Neural progenitor cell (in vitro differentiated cells): Measurements from ENCODE around the gene FARS2. TPM values are rescaled to one million over a fixed set of nuclear protein-coding genes. Genes with fewer than 3 reads are reported as not detected.

Source experiments
- DNase-seq: peaks from one replicate; pipeline ENCODE4 v3.0.0-alpha.2; 2016; ENCODE audit warnings: low spot score
- H2AFZ ChIP-seq: fragments of 200-600 bp; sonication (generic); replicated peaks from 2 replicates; pipeline ENCODE4 v1.6.1; 2016; ENCODE audit warnings: antibody characterized with exemption
- H3F3A ChIP-seq: fragments of 200-600 bp; sonication (generic); 2 replicates; pipeline ENCODE4 v1.6.1; 2016; ENCODE audit warnings: antibody characterized with exemption, low read depth
- H3K27ac ChIP-seq: fragments of 200-600 bp; sonication (generic); 2 replicates; pipeline ENCODE4 v1.5.1; 2016; ENCODE audit warnings: mild to moderate bottlenecking
- H3K27me3 ChIP-seq: fragments of 200-600 bp; sonication (generic); 2 replicates; pipeline ENCODE4 v1.6.1; 2016; ENCODE audit warnings: mild to moderate bottlenecking, moderate library complexity
- H3K36me3 ChIP-seq: fragments of 200-600 bp; sonication (generic); 2 replicates; pipeline ENCODE4 v1.5.1; 2016
- H3K4me1 ChIP-seq: fragments of 200-600 bp; sonication (generic); 2 replicates; pipeline ENCODE4 v1.6.1; 2016; ENCODE audit warnings: mixed run types
- H3K4me2 ChIP-seq: fragments of 200-600 bp; sonication (generic); 2 replicates; pipeline ENCODE4 v1.6.1; 2016
- H3K4me3 ChIP-seq: fragments of 200-600 bp; sonication (generic); 2 replicates; pipeline ENCODE4 v1.5.1; 2016
- H3K79me2 ChIP-seq: fragments of 200-600 bp; sonication (generic); 2 replicates; pipeline ENCODE4 v1.6.1; 2016; ENCODE audit warnings: low read depth
- H3K9ac ChIP-seq: fragments of 200-600 bp; sonication (generic); 2 replicates; pipeline ENCODE4 v1.6.1; 2016
- H3K9me3 ChIP-seq: fragments of 200-600 bp; sonication (generic); 2 replicates; pipeline ENCODE4 v1.5.1; 2016; ENCODE audit warnings: low read depth
- H4K20me1 ChIP-seq: fragments of 200-600 bp; sonication (generic); 2 replicates; pipeline ENCODE4 v1.6.1; 2016; ENCODE audit warnings: low read depth
- H3K27ac Mint-ChIP-seq: 3 replicates; pipeline ENCODE4 v1.8.0; 2021; ENCODE audit warnings: mixed read lengths
- H3K27me3 Mint-ChIP-seq: 2 replicates; pipeline ENCODE4 v1.8.0; 2022; ENCODE audit warnings: low read depth, mild to moderate bottlenecking, inconsistent platforms, moderate library complexity, mixed read lengths; ENCODE audit not compliant: insufficient read depth
- H3K36me3 Mint-ChIP-seq: 3 replicates; pipeline ENCODE4 v1.8.0; 2021; ENCODE audit warnings: mixed read lengths
- H3K4me1 Mint-ChIP-seq: 3 replicates; pipeline ENCODE4 v1.8.0; 2021; ENCODE audit warnings: mixed read lengths
- H3K4me3 Mint-ChIP-seq: 3 replicates; pipeline ENCODE4 v1.8.0; 2021; ENCODE audit warnings: mild to moderate bottlenecking, moderate library complexity, mixed read lengths
- H3K9me3 Mint-ChIP-seq: 3 replicates; pipeline ENCODE4 v1.8.0; 2020; ENCODE audit warnings: mixed read lengths
- CTCF ChIP-seq: fragments of 200-600 bp; sonication (generic); IDR thresholded peaks from 2 replicates; pipeline ENCODE4 v1.5.1; 2017; ENCODE audit warnings: antibody characterized with exemption, mild to moderate bottlenecking
- EZH2 ChIP-seq: fragments of 200-600 bp; sonication (generic); IDR thresholded peaks from 2 replicates; pipeline ENCODE4 v1.6.1; 2017; ENCODE audit warnings: antibody characterized with exemption, mild to moderate bottlenecking, moderate library complexity
- EZH2phosphoT487 ChIP-seq: fragments of 200-600 bp; sonication (generic); IDR thresholded peaks from 2 replicates; pipeline ENCODE4 v1.6.1; 2017; ENCODE audit warnings: antibody characterized with exemption
- total RNA-seq: library from RNA; depleted of rRNA; stranded (reverse); fragments of >200 nt; gene quantifications from 2 replicates; pipeline ENCODE4 v1.2.3, GENCODE V29; 2015; ENCODE audit warnings: low replicate concordance

FARS2 gene
- total RNA-seq, 1 donor from 2014 or later = 10.8 TPM

- Histone ChIP-seq H3K79me2 (no peaks in the 10 kb centered on the region), H3K4me3 (no peak overlapping the region), H3K4me1 (peaks cover 26% of the 10 kb centered on the region), H3K4me2 (no peak overlapping the region), H3K27ac (no peak overlapping the region), H4K20me1 (no peaks in the 10 kb centered on the region), H2AFZ (no peak overlapping the region), H3K27me3 (no peaks in the 10 kb centered on the region), H3K9ac (no peak overlapping the region), H3K9me3 (no peaks in the 10 kb centered on the region), H3K36me3 (no peaks in the 10 kb centered on the region), H3F3A (peaks cover 10% of the 10 kb centered on the region)
- Mint-ChIP-seq H3K27ac (no peak overlapping the region), H3K4me1 (peaks cover 17% of the 10 kb centered on the region), H3K9me3 (peaks cover 10% of the 10 kb centered on the region), H3K4me3 (no peak overlapping the region), H3K27me3 (no peaks in the 10 kb centered on the region), H3K36me3 (peaks cover 8% of the 10 kb centered on the region)
- TF ChIP-seq EZH2 (no peak), CTCF (no peak), EZH2phosphoT487 (no peak)
- DNase-seq = no peak
These were observed 122.5 kb downstream of the FARS2 start for GRCh38 chr6:5383856-5384255.

- no peaks in the 10 kb centered on the region for H3K79me2 ChIP-seq
- H3K36me3 Mint-ChIP-seq = peaks cover 8% of the 10 kb centered on the region
- no peak overlapping the region for H3K4me2 ChIP-seq
- TF ChIP-seq CTCF (no peak), EZH2phosphoT487 (no peak), EZH2 (no peak)
- peaks cover 13% of the 10 kb centered on the region for H3K4me1 Mint-ChIP-seq
- H3K27me3 ChIP-seq = no peaks in the 10 kb centered on the region
- no peak overlapping the region for H3K4me3 ChIP-seq
- no peaks in the 10 kb centered on the region for H3K9me3 ChIP-seq
- H3K9ac ChIP-seq = no peak overlapping the region
- no peaks in the 10 kb centered on the region for H3K36me3 ChIP-seq
- no peak overlapping the region for H3K4me3 Mint-ChIP-seq
- no peak overlapping the region for H2AFZ ChIP-seq
- H3K27ac Mint-ChIP-seq = no peak overlapping the region
- H3K4me1 ChIP-seq = peaks cover 22% of the 10 kb centered on the region
- H3F3A ChIP-seq = peaks cover 6% of the 10 kb centered on the region
- DNase-seq = no peak
- H3K9me3 Mint-ChIP-seq = peaks cover 10% of the 10 kb centered on the region
- no peak overlapping the region for H3K27ac ChIP-seq
- H4K20me1 ChIP-seq = no peaks in the 10 kb centered on the region
- no peaks in the 10 kb centered on the region for H3K27me3 Mint-ChIP-seq
These were observed 123.0 kb downstream of the FARS2 start for GRCh38 chr6:5384276-5384675.

- Histone ChIP-seq H3K4me3 (no peak overlapping the region), H3K4me2 (no peak overlapping the region), H3K27ac (no peak overlapping the region), H3K9ac (no peak overlapping the region), H3K36me3 (no peaks in the 10 kb centered on the region), H3K27me3 (no peaks in the 10 kb centered on the region), H4K20me1 (no peaks in the 10 kb centered on the region), H3K79me2 (no peaks in the 10 kb centered on the region), H3F3A (no peaks in the 10 kb centered on the region), H2AFZ (no peak overlapping the region), H3K4me1 (peaks cover 22% of the 10 kb centered on the region), H3K9me3 (no peaks in the 10 kb centered on the region)
- Mint-ChIP-seq H3K27me3 (no peaks in the 10 kb centered on the region), H3K27ac (no peak overlapping the region), H3K36me3 (peaks cover 3% of the 10 kb centered on the region), H3K4me1 (peaks cover 10% of the 10 kb centered on the region), H3K9me3 (no peaks in the 10 kb centered on the region), H3K4me3 (no peak overlapping the region)
- DNase-seq = no peak
- no peak for TF ChIP-seq EZH2phosphoT487
- no peak for TF ChIP-seq EZH2
- TF ChIP-seq CTCF = no peak
These were observed 127.0 kb downstream of the FARS2 start for GRCh38 chr6:5388326-5388725.
